OCI-M2 (cell line): ENCODE measurements around the gene INTS1.

Source experiments
- DNase-seq: peaks from one replicate; lab custom pipeline; 2025; ENCODE audit not compliant: unreplicated experiment; lab: John Stamatoyannopoulos, UW

The INTS1 gene

GRCh38 chr7:1489336-1489735 lies 14.9 kb downstream of the INTS1 start:
- no peak for DNase-seq

DNA sequence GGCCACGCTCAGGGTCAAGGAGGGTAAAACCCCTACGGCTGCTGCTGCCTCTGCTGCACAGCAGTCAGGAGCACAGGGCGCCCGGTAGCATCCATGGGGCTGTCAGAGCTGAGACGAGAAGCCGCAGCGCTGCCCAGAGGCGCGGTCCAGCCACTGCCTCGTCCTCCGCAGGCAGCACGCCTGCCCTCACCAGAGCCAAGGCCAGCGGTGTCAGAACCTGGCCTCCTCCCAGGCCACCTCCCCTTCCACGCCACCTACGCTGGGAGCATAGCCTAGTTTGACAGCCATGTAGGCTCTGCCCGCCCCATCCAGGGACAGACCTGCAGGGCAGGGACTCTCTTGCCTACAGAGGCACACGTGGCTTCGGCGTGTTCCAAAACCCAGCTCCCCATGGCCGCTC lies 16.2 kb downstream of the INTS1 start:
- DNase-seq: no peak

DNA sequence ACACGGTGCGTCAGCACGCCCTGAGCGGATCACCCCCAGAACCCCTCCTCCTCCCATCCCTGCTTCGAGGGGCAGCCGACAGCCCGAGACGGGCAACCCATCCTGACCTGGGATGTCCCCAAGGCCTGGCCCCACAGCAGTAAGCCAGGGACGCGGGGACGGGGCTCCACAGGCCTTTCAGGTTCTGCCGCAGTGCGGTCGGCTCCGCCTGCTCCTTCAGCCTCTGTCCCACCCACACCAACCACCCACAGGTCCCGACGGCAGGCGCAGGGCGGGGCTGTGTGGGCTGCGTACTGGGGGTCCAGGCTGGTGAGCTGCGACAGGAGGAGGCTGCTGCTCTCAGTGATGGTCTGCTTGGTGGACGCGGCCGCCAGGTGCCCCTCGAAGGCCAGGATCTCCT lies 16.7 kb downstream of the INTS1 start:
- DNase-seq: no peak

GRCh38 chr7:1486571-1486970 lies 17.6 kb downstream of the INTS1 start:
- DNase-seq: no peak

DNA sequence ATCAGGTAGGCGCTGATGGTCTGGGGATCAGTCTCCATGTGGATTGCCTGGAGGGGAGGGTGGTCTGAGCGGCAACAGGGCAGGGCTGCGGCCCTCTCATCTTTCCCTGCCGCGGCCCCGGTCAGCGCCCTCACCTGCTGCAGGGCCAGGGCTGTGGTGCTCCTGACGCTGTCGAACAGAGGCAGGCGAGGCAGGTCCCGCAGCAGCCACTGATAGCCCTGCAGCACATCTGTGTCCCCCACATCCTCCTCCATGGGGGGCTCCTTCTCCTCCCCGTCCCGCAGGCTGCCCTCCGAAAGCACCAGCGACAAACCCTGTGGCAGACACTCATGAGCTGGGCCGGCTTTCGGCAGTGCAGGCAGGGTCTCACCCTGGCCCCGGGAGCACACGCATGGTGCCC lies 19.0 kb downstream of the INTS1 start:
- DNase-seq: no peak

- no peak for DNase-seq
Measured at GRCh38 chr7:1484569-1484968, 19.6 kb downstream of the INTS1 start.

GRCh38 chr7:1483536-1484505 lies 20.4 kb downstream of the INTS1 start:
- DNase-seq: no peak

- DNase-seq: no peak
Measured at GRCh38 chr7:1483079-1483478, 21.1 kb downstream of the INTS1 start.

DNA sequence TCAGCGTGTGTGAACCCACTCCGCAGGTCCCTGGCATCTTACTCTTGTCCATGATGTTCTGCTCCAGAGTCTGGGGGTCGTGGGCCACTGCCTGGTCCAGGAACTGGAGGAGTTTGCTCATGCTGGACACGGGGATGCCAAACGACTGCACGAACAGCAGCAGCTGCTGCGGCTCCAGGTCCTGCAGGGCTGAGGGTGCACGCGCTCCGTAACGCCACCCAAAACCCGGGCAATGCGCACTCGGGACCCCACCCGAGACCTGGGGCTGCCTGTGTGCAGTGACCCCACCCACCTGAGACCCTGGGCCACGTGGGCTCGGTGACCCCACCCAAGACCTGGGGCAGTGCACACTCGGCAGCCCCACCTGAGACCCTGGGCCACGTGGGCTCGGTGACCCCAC lies 22.9 kb downstream of the INTS1 start:
- DNase-seq: no peak

DNA sequence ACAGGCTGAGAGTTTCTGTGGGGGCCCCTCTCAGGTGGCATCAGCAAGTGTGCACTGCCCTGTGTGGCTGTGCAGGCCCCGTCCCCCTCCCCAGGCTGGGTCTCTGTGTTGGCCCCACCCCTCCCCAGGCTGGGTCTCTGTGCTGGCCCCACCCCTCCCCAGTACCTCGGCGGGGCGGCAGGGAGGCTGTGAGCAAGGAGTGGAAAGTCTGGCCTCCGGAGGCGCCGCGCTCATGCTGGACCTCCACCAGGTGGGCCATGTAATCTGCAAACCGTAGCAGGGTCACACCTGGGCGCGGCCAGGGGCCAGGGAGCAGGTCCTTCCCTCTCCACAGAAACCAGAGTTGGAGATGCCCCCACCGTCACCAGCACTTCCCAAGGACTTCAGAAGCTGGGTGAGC lies 23.5 kb downstream of the INTS1 start:
- no peak for DNase-seq

DNA sequence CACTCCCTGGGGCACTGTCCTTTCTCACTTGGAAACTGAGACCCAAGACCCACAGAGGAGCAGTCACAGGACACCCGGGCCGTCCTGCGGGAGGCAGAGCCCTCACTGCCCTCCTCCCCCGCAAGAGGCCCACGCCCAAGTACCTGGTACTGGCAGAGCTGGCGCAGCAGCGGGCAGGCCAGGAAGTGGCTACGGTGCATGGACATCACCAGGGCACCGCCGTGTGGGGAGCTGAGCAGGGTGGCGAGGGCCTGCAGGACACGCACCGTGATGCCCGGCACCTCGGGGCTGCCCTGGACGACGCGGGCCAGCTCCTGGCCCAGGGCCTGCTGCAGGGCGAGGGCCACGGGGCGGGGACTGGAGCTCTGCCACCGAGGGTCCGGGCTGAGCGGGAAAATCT lies 24.9 kb downstream of the INTS1 start:
- no peak for DNase-seq

DNA sequence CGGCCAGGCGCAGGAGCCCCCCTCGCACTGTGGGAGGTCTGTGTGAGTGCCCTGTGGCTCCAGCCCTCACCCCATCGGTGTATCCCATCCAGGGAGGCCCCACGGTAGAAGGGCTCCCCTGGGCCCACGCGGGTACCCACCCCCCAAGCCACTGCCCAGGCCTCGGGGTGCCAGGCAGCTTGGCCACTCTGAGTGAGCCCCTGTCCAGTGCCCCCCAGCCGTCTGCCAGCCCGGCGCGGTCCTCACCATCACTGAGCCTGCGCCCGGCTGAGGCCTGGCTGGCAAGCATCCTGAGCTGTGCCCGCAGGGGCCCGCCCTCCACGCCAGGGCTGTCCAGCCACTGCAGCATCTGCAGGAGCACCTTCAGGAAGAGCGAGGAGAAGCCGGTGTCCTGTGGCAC lies 25.7 kb downstream of the INTS1 start:
- DNase-seq: no peak

DNA sequence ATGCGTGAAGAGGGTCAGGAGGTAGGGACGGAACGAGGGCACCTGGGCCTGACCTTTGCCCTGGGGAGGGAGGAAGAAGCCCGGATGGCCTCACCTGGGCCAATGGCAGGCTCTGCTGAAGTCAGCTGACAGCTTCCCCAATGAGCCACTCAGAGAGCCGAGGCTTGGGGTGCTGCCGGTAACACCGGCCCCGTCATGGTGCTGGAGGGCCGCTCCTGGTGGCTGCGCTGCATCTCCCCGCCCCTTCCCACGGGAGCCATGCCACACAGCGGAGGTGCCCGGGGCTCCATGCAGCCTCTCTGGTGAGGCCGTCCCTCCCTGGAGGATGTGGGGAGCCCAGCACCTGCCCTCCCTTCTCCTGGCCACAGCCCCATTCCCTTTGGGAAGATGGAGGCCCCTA lies 27.3 kb downstream of the INTS1 start:
- no peak for DNase-seq

- DNase-seq: no peak
Measured at GRCh38 chr7:1475991-1476390, 28.2 kb downstream of the INTS1 start.

DNA sequence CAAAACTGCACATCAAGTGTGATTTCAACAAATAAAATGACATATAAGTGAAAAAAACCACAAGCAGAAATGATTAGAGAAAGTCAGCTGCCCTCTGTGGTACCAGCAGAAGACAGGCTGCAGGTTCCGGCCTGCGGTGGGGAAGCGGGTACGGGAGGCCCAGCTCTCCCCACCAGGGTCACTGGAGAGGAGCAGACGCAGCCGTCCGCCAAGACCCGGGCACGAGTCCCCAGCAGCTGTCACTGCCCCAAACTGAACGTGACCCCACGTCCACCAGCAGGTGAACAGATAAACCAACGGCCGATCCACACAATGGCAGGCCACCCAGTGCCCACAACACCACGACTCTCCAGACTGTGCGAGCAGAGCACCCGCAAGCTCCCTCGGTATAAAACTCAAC lies 28.8 kb downstream of the INTS1 start:
- no peak for DNase-seq

- DNase-seq: no peak
Measured at GRCh38 chr7:1474736-1475135, 29.5 kb downstream of the INTS1 start.

- DNase-seq: no peak
Measured at GRCh38 chr7:1473864-1474512, 30.2 kb downstream of the INTS1 start.

DNA sequence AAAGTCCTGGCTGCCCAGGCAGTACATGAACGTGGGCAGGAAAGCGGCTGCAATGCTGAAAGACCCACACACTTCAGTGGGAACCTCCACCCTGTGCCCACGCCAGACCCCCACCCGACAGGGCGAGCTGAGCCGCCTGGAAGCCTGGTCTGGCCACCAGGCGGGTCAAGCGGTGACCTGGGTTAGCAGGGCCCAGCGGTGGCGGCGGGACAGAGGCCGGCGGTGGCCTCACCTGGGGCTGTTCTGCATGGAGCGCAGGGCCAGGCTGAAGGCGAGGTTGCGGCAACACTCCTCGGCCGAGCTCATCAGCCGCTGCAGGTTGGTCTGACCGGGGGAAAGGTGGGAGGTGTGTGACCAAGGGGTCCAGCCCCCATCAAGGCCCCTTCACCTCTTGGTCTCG lies 33.3 kb downstream of the INTS1 start:
- DNase-seq: no peak

GRCh38 chr7:1468643-1469298 lies 35.4 kb downstream of the INTS1 start:
- DNase-seq: no peak

GRCh38 chr7:1468203-1468602 lies 36.0 kb downstream of the INTS1 start:
- no peak for DNase-seq

- no peak for DNase-seq
Measured at GRCh38 chr7:1466524-1467271, 37.5 kb downstream of the INTS1 start.
